CD8-positive, alpha-beta memory T cell (primary cell): Measurements from ENCODE around the gene CRYGN. TPM values are rescaled to one million over a fixed set of nuclear protein-coding genes. Genes with fewer than 3 reads are reported as not detected.

ENCODE experiments used
- CTCF ChIA-PET: fragments of 350-600 bp; sonication (Branson Sonifier 250); formaldehyde crosslinking; loops from one replicate; lab custom pipeline; 2021; ENCODE audit warnings: antibody characterized with exemption; lab: Charles Lee
- POLR2A ChIA-PET: fragments of 350-600 bp; sonication (Branson Sonifier 250); formaldehyde crosslinking; loops from one replicate; lab custom pipeline; 2021; ENCODE audit warnings: antibody characterized with exemption; lab: Charles Lee
- DNase-seq, 5 donors: peaks; one replicate each; pipeline versions ENCODE4 v3.0.0 to v3.0.0-alpha.2; 2020 to 2022; ENCODE audit warnings: mixed read lengths in 1 of 5
- H3K27ac ChIP-seq: one replicate; pipeline ENCODE4 v1.7.0; 2013; ENCODE audit warnings: low read depth, mild to moderate bottlenecking, low read length, moderate library complexity
- H3K27me3 ChIP-seq: 2 replicates; pipeline ENCODE4 v1.7.0; 2013; ENCODE audit warnings: low read length, mild to moderate bottlenecking; ENCODE audit not compliant: insufficient read depth, poor library complexity, severe bottlenecking
- H3K36me3 ChIP-seq: 2 replicates; pipeline ENCODE4 v1.7.0; 2013; ENCODE audit warnings: mild to moderate bottlenecking, low read length, moderate library complexity; ENCODE audit not compliant: insufficient read depth
- H3K4me1 ChIP-seq: 2 replicates; pipeline ENCODE4 v1.7.0; 2013; ENCODE audit warnings: mild to moderate bottlenecking, low read length, moderate library complexity; ENCODE audit not compliant: insufficient read depth
- H3K4me3 ChIP-seq: 2 replicates; pipeline ENCODE4 v1.7.0; 2013; ENCODE audit warnings: mild to moderate bottlenecking, low read length
- H3K9me3 ChIP-seq: 2 replicates; pipeline ENCODE4 v1.7.0; 2013; ENCODE audit warnings: mild to moderate bottlenecking, low read length
- H3K27ac Mint-ChIP-seq, 8 donors: one replicate each; pipeline ENCODE4 v1.8.0; 2020 to 2021; ENCODE audit warnings: mixed read lengths in 8 of 8, mild to moderate bottlenecking in 6 of 8, inconsistent platforms in 3 of 8, moderate library complexity in 3 of 8
- H3K27me3 Mint-ChIP-seq, 2 donors: one replicate each; pipeline ENCODE4 v1.8.0; 2020 to 2021; ENCODE audit warnings: mixed read lengths in 2 of 2, mild to moderate bottlenecking in 1 of 2, moderate library complexity in 1 of 2
- H3K36me3 Mint-ChIP-seq, 3 donors: one replicate each; pipeline ENCODE4 v1.8.0; 2020 to 2021; ENCODE audit warnings: mixed read lengths in 3 of 3, inconsistent platforms in 1 of 3, mild to moderate bottlenecking in 1 of 3
- H3K4me1 Mint-ChIP-seq, 3 donors: one replicate each; pipeline ENCODE4 v1.8.0; 2020 to 2021; ENCODE audit warnings: mixed read lengths in 3 of 3, inconsistent platforms in 1 of 3, mild to moderate bottlenecking in 1 of 3
- H3K4me3 Mint-ChIP-seq, 7 donors: one replicate each; pipeline ENCODE4 v1.8.0; 2020 to 2021; ENCODE audit warnings: mixed read lengths in 7 of 7, mild to moderate bottlenecking in 6 of 7, moderate library complexity in 4 of 7, inconsistent platforms in 2 of 7
- H3K9me3 Mint-ChIP-seq, 5 donors: one replicate each; pipeline ENCODE4 v1.8.0; 2020 to 2022; ENCODE audit warnings: mixed read lengths in 5 of 5, mild to moderate bottlenecking in 3 of 5, moderate library complexity in 2 of 5, inconsistent platforms in 1 of 5
- polyA plus RNA-seq: library from polyadenylated mRNA; unstranded; fragments of 300-500 nt; fragmentation: Illumina TruSeq; gene quantifications from one replicate; pipeline ENCODE4 v1.2.3, GENCODE V29; 2021
- total RNA-seq, 2 experiments: library from RNA; stranded (reverse); gene quantifications; one replicate each; pipeline ENCODE4 v1.2.3, GENCODE V29; 2021

CRYGN gene
- total and polyA plus RNA-seq, 3 experiments from 2014 or later: 0.41 TPM; not detected in 2

DNA sequence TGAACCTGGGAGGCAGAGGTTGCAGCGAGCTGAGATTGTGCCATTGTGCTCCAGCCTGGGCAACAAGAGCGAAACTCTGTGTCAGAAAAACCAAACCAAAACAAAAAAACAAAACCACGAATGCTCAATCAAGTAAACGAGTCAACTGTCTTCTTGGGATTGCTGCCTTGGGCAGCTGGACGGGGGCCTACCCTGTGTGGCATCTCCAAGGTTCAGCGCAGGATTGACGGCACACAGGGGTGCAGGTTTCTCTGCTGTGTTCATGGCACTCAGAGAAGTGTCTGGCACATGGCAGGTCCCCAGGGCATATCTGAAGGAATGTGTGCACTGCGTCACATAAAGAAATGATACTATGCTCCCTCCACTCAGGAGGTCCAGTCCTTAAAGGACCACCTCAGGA is 25.2 kb upstream of the CRYGN start:
- no peak overlapping the region for H3K4me3 Mint-ChIP-seq
- no peak for DNase-seq
- Histone ChIP-seq H3K4me1 (no peaks in the 10 kb centered on the region), H3K4me3 (no peak overlapping the region), H3K36me3 (peaks cover 25% of the 10 kb centered on the region), H3K27me3 (no peaks in the 10 kb centered on the region), H3K27ac (no peak overlapping the region), H3K9me3 (peaks cover 14% of the 10 kb centered on the region)
- ChIA-PET CTCF (interaction anchor here (1.2 kb wide), 1 partner anchor 17 kb away, joined by 3 read pairs; no protein-coding TSS in a partner anchor), POLR2A (no interaction called here)
- peaks cover 5 to 7% of the 10 kb centered on the region in 2 donors for H3K27me3 Mint-ChIP-seq
- H3K4me1 Mint-ChIP-seq: peaks cover 15 to 20% (median 19%) of the 10 kb centered on the region in 3 donors
- peaks cover 39 to 66% (median 54%) of the 10 kb centered on the region in 3 donors for H3K36me3 Mint-ChIP-seq
- H3K27ac Mint-ChIP-seq: peak overlapping the region in 1 of 8 donors; percentile 49
- H3K9me3 Mint-ChIP-seq: peaks cover 19 to 23% (median 20%) of the 10 kb centered on the region in 5 donors

DNA sequence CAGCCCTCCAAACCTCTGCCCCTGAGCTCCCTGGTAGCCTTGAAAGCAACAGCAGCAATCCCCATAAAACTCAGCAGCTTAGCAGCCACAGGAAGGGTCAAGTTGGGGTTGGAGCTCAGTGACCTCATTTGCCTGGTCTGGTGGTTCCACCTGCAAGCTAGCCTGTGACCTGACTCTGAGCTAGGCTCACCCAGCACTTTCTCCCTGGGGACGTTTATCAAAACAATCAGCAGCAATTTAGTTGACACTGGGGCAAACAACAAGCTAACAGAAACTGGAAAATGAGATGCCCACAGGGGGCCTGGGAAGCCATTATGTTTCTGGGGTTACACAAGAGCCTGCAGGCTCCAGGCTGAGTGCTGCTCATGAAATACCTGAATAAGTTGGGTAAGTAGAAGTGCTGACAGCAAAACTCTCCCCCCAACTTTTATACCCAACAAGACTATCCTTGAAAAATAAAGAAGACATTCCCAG is 22.4 kb upstream of the CRYGN start:
- Histone ChIP-seq H3K4me1 (no peaks in the 10 kb centered on the region), H3K27ac (no peak overlapping the region), H3K27me3 (no peaks in the 10 kb centered on the region), H3K36me3 (peaks cover 11% of the 10 kb centered on the region), H3K4me3 (no peak overlapping the region), H3K9me3 (peaks cover 14% of the 10 kb centered on the region)
- Mint-ChIP-seq H3K4me3 (no peak overlapping the region), H3K36me3 (peaks cover 25 to 38% (median 37%) of the 10 kb centered on the region in 3 donors), H3K9me3 (peaks cover 19 to 23% (median 21%) of the 10 kb centered on the region in 5 donors), H3K27me3 (peaks cover 5 to 7% of the 10 kb centered on the region in 2 donors), H3K4me1 (peaks cover 0 to 3% (median 2%) of the 10 kb centered on the region in 3 donors), H3K27ac (peak overlapping the region in 1 of 8 donors; percentile 54)
- DNase-seq: no peak
- ChIA-PET POLR2A (no interaction called here), CTCF (interaction anchor here (2.3 kb wide), 1 partner anchor 14 kb away, joined by 12 read pairs; no protein-coding TSS in a partner anchor)

DNA sequence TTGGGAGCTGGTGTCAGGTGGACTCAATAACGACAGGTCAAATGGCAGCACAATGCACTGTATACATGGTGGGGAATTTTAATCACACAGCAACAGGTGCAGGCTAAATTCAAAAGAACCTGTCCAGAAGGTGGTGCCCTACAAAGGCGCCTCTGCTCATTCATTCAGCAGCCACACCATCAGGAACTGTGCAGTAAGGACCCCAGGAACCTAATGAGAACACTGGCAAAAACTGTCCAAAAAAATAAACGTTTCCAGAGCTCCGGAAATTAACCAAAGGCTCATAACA is 21.9 kb upstream of the CRYGN start:
- H3K27me3 ChIP-seq: no peaks in the 10 kb centered on the region
- Mint-ChIP-seq H3K27ac (peak overlapping the region in 1 of 8 donors; percentile 43), H3K4me1 (peaks cover 0 to 7% (median 2%) of the 10 kb centered on the region in 3 donors), H3K36me3 (peaks cover 21 to 34% (median 33%) of the 10 kb centered on the region in 3 donors), H3K9me3 (peaks cover 19 to 23% (median 21%) of the 10 kb centered on the region in 5 donors), H3K27me3 (peaks cover 5 to 7% of the 10 kb centered on the region in 2 donors), H3K4me3 (no peak overlapping the region)
- H3K4me1 ChIP-seq: no peaks in the 10 kb centered on the region
- ChIA-PET POLR2A (no interaction called here), CTCF (interaction anchor here (2.3 kb wide), 1 partner anchor 13 kb away, joined by 12 read pairs; no protein-coding TSS in a partner anchor)
- H3K9me3 ChIP-seq: peaks cover 14% of the 10 kb centered on the region
- DNase-seq: no peak
- no peak overlapping the region for H3K4me3 ChIP-seq
- H3K27ac ChIP-seq: no peak overlapping the region
- H3K36me3 ChIP-seq: peaks cover 11% of the 10 kb centered on the region

DNA sequence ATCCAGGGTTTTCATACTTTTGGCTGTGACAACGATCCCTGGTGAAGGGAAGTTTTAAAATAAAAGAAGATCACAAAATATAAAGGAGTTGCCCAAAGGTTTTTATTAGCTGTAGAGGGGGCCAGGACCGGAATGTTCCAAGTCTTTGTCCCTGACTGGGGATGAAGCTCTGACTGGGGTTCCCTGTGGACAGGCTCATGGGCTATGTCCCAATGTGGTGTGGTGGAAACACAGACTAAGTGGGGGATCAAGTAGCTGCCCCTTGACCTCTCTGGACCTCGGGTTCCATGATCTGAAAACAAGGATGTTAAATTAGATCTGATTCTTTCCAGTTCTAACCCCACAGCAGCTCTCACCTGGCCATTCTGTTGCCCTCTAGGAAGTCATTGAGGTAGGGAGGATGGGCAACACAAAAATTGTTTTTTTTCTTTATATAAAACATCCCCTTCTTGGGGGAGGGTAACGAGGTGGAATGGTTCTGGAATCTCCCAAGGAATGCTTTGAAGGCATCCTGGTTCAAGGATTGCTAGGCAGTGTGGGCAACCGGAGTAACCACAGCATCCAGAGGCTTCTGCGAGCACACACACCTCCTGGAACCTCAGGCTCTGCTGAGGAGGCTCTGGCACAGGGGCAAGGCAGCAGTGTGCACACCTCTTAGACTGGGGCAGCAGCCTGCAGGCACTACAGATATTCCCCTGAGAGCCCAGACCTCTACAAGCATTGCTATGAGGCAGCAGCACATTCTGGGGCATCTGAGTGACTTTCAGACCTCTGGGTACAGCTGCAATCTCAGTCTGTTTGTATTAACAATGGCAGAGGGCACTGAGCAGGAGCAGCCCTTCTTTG is 21.4 kb upstream of the CRYGN start:
- H3K27ac Mint-ChIP-seq: peak overlapping the region in 1 of 8 donors; percentile 43
- DNase-seq: no peak
- H3K9me3 ChIP-seq: peaks cover 14% of the 10 kb centered on the region
- peaks cover 10% of the 10 kb centered on the region for H3K36me3 ChIP-seq
- no peak overlapping the region for H3K4me3 Mint-ChIP-seq
- ChIA-PET CTCF (interaction anchor here (2.3 kb wide), 1 partner anchor 13 kb away, joined by 12 read pairs; no protein-coding TSS in a partner anchor), POLR2A (no interaction called here)
- peaks cover 21 to 34% (median 29%) of the 10 kb centered on the region in 3 donors for H3K36me3 Mint-ChIP-seq
- H3K27ac ChIP-seq: no peak overlapping the region
- peaks cover 5 to 7% of the 10 kb centered on the region in 2 donors for H3K27me3 Mint-ChIP-seq
- peaks cover 19 to 23% (median 21%) of the 10 kb centered on the region in 5 donors for H3K9me3 Mint-ChIP-seq
- no peak overlapping the region for H3K4me3 ChIP-seq
- no peaks in the 10 kb centered on the region for H3K4me1 ChIP-seq
- H3K27me3 ChIP-seq: no peaks in the 10 kb centered on the region
- H3K4me1 Mint-ChIP-seq: peaks cover 0 to 7% (median 2%) of the 10 kb centered on the region in 3 donors

DNA sequence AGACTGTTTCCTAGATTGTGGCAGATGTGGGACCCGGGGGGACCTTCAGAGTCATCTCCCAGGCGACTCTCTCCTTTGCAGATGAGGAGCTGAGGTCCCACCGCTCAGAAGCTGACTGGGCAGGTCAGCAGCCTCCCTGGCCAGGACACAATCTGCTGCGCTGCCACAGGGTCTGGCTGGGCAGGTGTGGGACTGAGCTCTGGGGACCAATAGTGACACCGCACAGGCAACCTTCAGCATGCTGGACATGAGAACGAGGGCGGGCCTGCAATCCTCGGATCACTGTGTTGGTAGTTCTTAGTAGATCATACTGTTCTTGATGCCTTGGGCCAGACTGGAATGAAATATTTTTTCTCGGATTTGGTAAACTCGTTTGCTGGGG is 20.5 kb upstream of the CRYGN start:
- POLR2A ChIA-PET: interaction anchor here (0.6 kb wide), 1 partner anchor 19 kb away, joined by 3 read pairs; no protein-coding TSS in a partner anchor
- CTCF ChIA-PET: interaction anchor here (1.0 to 2.3 kb wide), 2 partner anchors 10 to 12 kb away, joined by 3 to 12 read pairs; no protein-coding TSS in a partner anchor

DNA sequence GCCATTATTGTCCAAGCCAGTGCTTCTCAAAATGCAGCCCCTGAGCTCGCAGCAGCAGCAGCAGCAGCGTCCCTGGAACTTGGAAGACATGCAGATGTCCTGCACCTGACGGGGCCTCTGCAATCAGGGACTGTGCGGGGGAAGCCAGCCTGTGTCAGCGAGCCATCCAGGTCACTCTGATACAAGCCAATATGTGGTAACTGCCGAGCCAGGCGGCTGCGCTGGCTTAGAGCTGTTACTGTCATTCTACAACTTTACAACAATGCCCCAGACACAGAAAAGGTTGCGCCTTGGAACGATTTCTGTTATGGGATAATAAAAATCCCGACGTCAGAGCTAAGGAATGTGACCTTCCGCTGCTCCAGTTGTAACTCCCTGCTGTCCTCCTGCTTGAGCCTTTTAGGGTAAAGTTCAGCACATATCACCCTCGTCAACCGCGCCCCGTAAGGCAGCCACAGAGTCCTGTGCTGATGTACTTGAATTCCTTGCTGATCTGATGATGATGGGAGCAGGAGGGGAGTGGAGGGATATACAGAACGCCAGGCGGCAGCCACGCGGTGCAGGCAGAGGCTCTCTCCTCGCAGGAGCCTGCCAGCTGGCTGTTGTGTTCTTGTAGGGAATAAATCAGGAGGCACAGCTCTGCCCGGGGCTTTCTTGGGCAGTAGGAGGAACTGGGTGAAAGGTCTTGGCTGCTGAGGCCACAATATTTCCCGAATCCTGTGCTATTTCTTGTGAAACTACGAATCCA is 20.0 kb upstream of the CRYGN start:
- CTCF ChIA-PET: interaction anchor here (1.0 kb wide), 1 partner anchor 9 kb away, joined by 3 read pairs; no protein-coding TSS in a partner anchor
- Mint-ChIP-seq H3K27me3 (peaks cover 5 to 7% of the 10 kb centered on the region in 2 donors), H3K9me3 (peaks cover 17 to 23% (median 20%) of the 10 kb centered on the region in 5 donors), H3K4me1 (peaks cover 0 to 7% (median 2%) of the 10 kb centered on the region in 3 donors), H3K27ac (no peak overlapping the region), H3K36me3 (peaks cover 10 to 20% (median 15%) of the 10 kb centered on the region in 3 donors), H3K4me3 (no peak overlapping the region)
- Histone ChIP-seq H3K4me3 (no peak overlapping the region), H3K27ac (no peak overlapping the region), H3K27me3 (no peaks in the 10 kb centered on the region), H3K4me1 (no peaks in the 10 kb centered on the region), H3K36me3 (no peaks in the 10 kb centered on the region), H3K9me3 (peaks cover 14% of the 10 kb centered on the region)
- POLR2A ChIA-PET: interaction anchor here (0.6 kb wide), 1 partner anchor 19 kb away, joined by 3 read pairs; no protein-coding TSS in a partner anchor
- DNase-seq: no peak

More for the DNA sequence above, 20.5 kb upstream of the CRYGN start:
- Mint-ChIP-seq H3K9me3 (peaks cover 19 to 23% (median 21%) of the 10 kb centered on the region in 5 donors), H3K4me1 (peaks cover 0 to 7% (median 2%) of the 10 kb centered on the region in 3 donors), H3K27me3 (peaks cover 5 to 7% of the 10 kb centered on the region in 2 donors), H3K36me3 (peaks cover 15 to 26% (median 21%) of the 10 kb centered on the region in 3 donors), H3K27ac (no peak overlapping the region), H3K4me3 (no peak overlapping the region)
- Histone ChIP-seq H3K27ac (no peak overlapping the region), H3K4me3 (no peak overlapping the region), H3K9me3 (peaks cover 14% of the 10 kb centered on the region), H3K36me3 (peaks cover 1% of the 10 kb centered on the region), H3K27me3 (no peaks in the 10 kb centered on the region), H3K4me1 (no peaks in the 10 kb centered on the region)
- no peak for DNase-seq

DNA sequence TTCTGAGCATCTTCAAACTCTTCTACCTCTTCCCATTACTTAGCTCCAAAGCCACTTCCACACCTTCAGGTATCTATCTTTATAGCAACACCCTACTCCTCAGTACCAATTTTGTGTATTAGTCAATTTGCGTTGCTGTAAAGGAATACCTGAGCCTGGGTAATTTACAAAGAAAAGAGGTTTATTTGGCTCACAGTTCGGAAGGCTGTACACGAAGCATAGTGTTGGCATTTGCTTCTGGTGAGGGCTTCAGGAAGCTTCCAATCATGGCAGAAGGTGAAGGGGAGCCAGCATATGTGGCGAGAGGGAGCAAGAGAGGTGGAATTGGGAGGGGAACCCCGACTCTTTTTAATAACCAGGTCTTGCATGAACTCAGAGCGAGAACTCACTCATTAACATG is 17.6 kb upstream of the CRYGN start:
- H3K27me3 ChIP-seq: no peaks in the 10 kb centered on the region
- Mint-ChIP-seq H3K27ac (no peak overlapping the region), H3K9me3 (peaks cover 4 to 11% (median 8%) of the 10 kb centered on the region in 5 donors), H3K27me3 (peaks cover 5 to 9% of the 10 kb centered on the region in 2 donors), H3K4me3 (no peak overlapping the region), H3K4me1 (peaks cover 3 to 12% (median 5%) of the 10 kb centered on the region in 3 donors), H3K36me3 (peaks cover 0 to 4% (median 0%) of the 10 kb centered on the region in 3 donors)
- H3K4me3 ChIP-seq: no peak overlapping the region
- H3K9me3 ChIP-seq: peaks cover 6% of the 10 kb centered on the region
- ChIA-PET CTCF (no interaction called here), POLR2A (no interaction called here)
- H3K36me3 ChIP-seq: no peaks in the 10 kb centered on the region
- no peaks in the 10 kb centered on the region for H3K4me1 ChIP-seq
- no peak for DNase-seq
- H3K27ac ChIP-seq: no peak overlapping the region
